ENCODE measurements around the gene ADPGK.
"Not testable (repeated sequence)": the region's sequence is repeated elsewhere in the genome, so short reads cannot be mapped to it uniquely, and the experiment has no call there.

The ADPGK gene

GRCh38 chr15:72783640-72784455 is at the start of gene ADPGK:
Gene ADPGK, minus strand, starts transcription at chr15:72783758. Its CDS starts 67 bp downstream, at chr15:72783691.
- Histone ChIP-seq H3K36me3 (ENCODE audit: control insufficient read depth in 2 of 2, insufficient read depth in 2 of 2, low read length in 2 of 2) (peaks cover 0 to under 1% of the 10 kb centered on the region in 2 donors), H3K4me1 (ENCODE audit: control insufficient read depth, insufficient read depth, low read length) (peaks cover 19% of the 10 kb centered on the region), H3K27me3 (ENCODE audit: control insufficient read depth in 1 of 2, insufficient read depth in 2 of 2, low read length in 2 of 2) (no peaks in the 10 kb centered on the region), H3K27ac (ENCODE audit: low read length) (peak within 1 kb of the TSS; percentile 99), H3K9me3 (ENCODE audit: control insufficient read depth in 2 of 2, low read length in 2 of 2) (no peaks in the 10 kb centered on the region), H3K9ac (ENCODE audit: low read length in 2 of 2) (peak within 1 kb of the TSS; percentile 82 to 99), H3K4me3 (ENCODE audit: low read length in 2 of 2) (peak within 1 kb of the TSS; percentile 75 to 95)

DNA sequence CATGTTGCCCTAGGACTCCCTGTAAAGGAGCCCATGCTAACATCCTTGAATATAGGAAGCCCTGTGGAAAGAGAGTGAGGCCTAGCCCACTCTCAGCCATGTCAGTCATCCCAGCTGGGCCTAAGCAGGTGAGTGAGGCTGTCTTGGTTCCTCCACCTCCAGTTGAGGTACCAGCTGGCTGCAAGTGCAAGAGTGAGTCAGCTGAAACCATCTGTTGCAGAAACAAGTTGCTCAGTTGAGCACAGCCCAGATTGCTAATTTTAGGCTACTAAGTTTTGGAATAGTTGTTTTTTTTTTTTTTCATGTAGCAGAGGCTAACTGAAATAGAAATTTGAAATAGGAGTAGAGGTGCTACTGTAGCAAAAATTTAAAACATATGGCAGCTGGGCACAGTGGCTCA is 43.7 kb upstream of the ADPGK start:
- no peak overlapping the region for H3K27ac ChIP-seq (ENCODE audit: low read length)
- H3K9ac ChIP-seq (ENCODE audit: low read length in 2 of 2): no peak overlapping the region
- H3K4me1 ChIP-seq (ENCODE audit: control insufficient read depth, insufficient read depth, low read length): no peaks in the 10 kb centered on the region
- H3K27me3 ChIP-seq (ENCODE audit: control insufficient read depth in 1 of 2, insufficient read depth in 2 of 2, low read length in 2 of 2): no peaks in the 10 kb centered on the region
- H3K9me3 ChIP-seq (ENCODE audit: control insufficient read depth in 2 of 2, low read length in 2 of 2): no peaks in the 10 kb centered on the region
- H3K36me3 ChIP-seq (ENCODE audit: control insufficient read depth in 2 of 2, insufficient read depth in 2 of 2, low read length in 2 of 2): no peaks in the 10 kb centered on the region
- no peak overlapping the region for H3K4me3 ChIP-seq (ENCODE audit: low read length in 2 of 2)

GRCh38 chr15:72826611-72827010 is 43.1 kb upstream of the ADPGK start:
- Histone ChIP-seq H3K27ac (ENCODE audit: low read length) (no peak overlapping the region), H3K9ac (ENCODE audit: low read length in 2 of 2) (no peak overlapping the region), H3K27me3 (ENCODE audit: control insufficient read depth in 1 of 2, insufficient read depth in 2 of 2, low read length in 2 of 2) (no peaks in the 10 kb centered on the region), H3K9me3 (ENCODE audit: control insufficient read depth in 2 of 2, low read length in 2 of 2) (no peaks in the 10 kb centered on the region), H3K4me3 (ENCODE audit: low read length in 2 of 2) (no peak overlapping the region), H3K36me3 (ENCODE audit: control insufficient read depth in 2 of 2, insufficient read depth in 2 of 2, low read length in 2 of 2) (no peaks in the 10 kb centered on the region), H3K4me1 (ENCODE audit: control insufficient read depth, insufficient read depth, low read length) (no peaks in the 10 kb centered on the region)

GRCh38 chr15:72825829-72826228 is 42.3 kb upstream of the ADPGK start:
- no peaks in the 10 kb centered on the region for H3K9me3 ChIP-seq (ENCODE audit: control insufficient read depth in 2 of 2, low read length in 2 of 2)
- H3K36me3 ChIP-seq (ENCODE audit: control insufficient read depth in 2 of 2, insufficient read depth in 2 of 2, low read length in 2 of 2): no peaks in the 10 kb centered on the region
- no peak overlapping the region for H3K27ac ChIP-seq (ENCODE audit: low read length)
- H3K9ac ChIP-seq (ENCODE audit: low read length in 2 of 2): no peak overlapping the region
- no peak overlapping the region for H3K4me3 ChIP-seq (ENCODE audit: low read length in 2 of 2)
- no peaks in the 10 kb centered on the region for H3K4me1 ChIP-seq (ENCODE audit: control insufficient read depth, insufficient read depth, low read length)
- no peaks in the 10 kb centered on the region for H3K27me3 ChIP-seq (ENCODE audit: control insufficient read depth in 1 of 2, insufficient read depth in 2 of 2, low read length in 2 of 2)

DNA sequence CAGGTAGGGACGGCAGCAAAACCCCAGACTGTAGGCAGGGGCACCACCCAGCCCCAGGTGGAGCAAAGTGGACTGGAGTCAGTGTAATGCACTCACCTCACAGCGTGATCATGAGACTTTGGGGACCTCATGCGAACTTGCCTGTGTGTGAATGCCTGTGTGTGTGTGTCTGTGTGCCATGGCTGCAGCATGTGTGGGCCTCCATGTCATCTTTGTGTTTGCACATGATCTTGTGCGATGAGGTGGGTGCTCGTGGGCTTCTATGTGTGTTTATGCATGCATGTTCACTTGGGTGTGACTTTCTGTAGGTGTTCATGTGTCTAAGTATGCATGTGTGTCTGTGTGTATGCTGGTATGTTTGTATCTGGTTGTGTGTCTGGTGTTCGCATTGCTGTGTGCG is 41.2 kb upstream of the ADPGK start:
- Histone ChIP-seq H3K27me3 (ENCODE audit: control insufficient read depth in 1 of 2, insufficient read depth in 2 of 2, low read length in 2 of 2) (no peaks in the 10 kb centered on the region), H3K9me3 (ENCODE audit: control insufficient read depth in 2 of 2, low read length in 2 of 2) (no peaks in the 10 kb centered on the region), H3K4me1 (ENCODE audit: control insufficient read depth, insufficient read depth, low read length) (no peaks in the 10 kb centered on the region), H3K27ac (ENCODE audit: low read length) (no peak overlapping the region), H3K36me3 (ENCODE audit: control insufficient read depth in 2 of 2, insufficient read depth in 2 of 2, low read length in 2 of 2) (no peaks in the 10 kb centered on the region), H3K4me3 (ENCODE audit: low read length in 2 of 2) (no peak overlapping the region), H3K9ac (ENCODE audit: low read length in 2 of 2) (no peak overlapping the region)

DNA sequence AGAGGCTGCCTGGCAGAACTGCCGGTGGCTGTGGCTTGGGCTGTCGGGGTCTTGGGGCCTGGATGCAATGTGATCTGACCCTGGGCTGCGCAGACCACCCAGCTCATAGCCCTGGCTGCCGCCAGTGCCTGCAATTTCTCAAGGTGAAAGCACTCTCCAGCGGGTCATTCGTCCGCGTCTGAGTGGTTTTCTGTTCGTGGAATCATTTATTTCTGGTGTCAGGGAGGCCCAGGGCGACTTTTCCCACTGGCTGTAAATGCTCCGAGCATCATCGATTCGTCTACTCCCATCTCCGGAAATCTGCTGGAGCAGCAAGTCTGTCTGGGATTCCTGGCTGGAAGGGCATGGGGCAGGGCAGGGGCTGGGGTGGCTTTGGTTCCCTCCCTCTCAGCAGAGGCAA is 40.6 kb upstream of the ADPGK start:
- H3K27me3 ChIP-seq (ENCODE audit: control insufficient read depth in 1 of 2, insufficient read depth in 2 of 2, low read length in 2 of 2): no peaks in the 10 kb centered on the region
- H3K9ac ChIP-seq (ENCODE audit: low read length in 2 of 2): no peak overlapping the region
- no peak overlapping the region for H3K27ac ChIP-seq (ENCODE audit: low read length)
- no peak overlapping the region for H3K4me3 ChIP-seq (ENCODE audit: low read length in 2 of 2)
- no peaks in the 10 kb centered on the region for H3K4me1 ChIP-seq (ENCODE audit: control insufficient read depth, insufficient read depth, low read length)
- H3K9me3 ChIP-seq (ENCODE audit: control insufficient read depth in 2 of 2, low read length in 2 of 2): no peaks in the 10 kb centered on the region
- H3K36me3 ChIP-seq (ENCODE audit: control insufficient read depth in 2 of 2, insufficient read depth in 2 of 2, low read length in 2 of 2): no peaks in the 10 kb centered on the region

- Histone ChIP-seq H3K36me3 (ENCODE audit: control insufficient read depth in 2 of 2, insufficient read depth in 2 of 2, low read length in 2 of 2) (no peaks in the 10 kb centered on the region), H3K4me1 (ENCODE audit: control insufficient read depth, insufficient read depth, low read length) (no peaks in the 10 kb centered on the region), H3K27me3 (ENCODE audit: control insufficient read depth in 1 of 2, insufficient read depth in 2 of 2, low read length in 2 of 2) (no peaks in the 10 kb centered on the region), H3K27ac (ENCODE audit: low read length) (no peak overlapping the region), H3K9ac (ENCODE audit: low read length in 2 of 2) (no peak overlapping the region), H3K4me3 (ENCODE audit: low read length in 2 of 2) (no peak overlapping the region), H3K9me3 (ENCODE audit: control insufficient read depth in 2 of 2, low read length in 2 of 2) (no peaks in the 10 kb centered on the region)
Measured at GRCh38 chr15:72820278-72820677, 36.7 kb upstream of the ADPGK start.

GRCh38 chr15:72818632-72819031 is 35.1 kb upstream of the ADPGK start:
- Histone ChIP-seq H3K9me3 (ENCODE audit: control insufficient read depth in 2 of 2, low read length in 2 of 2) (no peaks in the 10 kb centered on the region), H3K9ac (ENCODE audit: low read length in 2 of 2) (no peak overlapping the region), H3K36me3 (ENCODE audit: control insufficient read depth in 2 of 2, insufficient read depth in 2 of 2, low read length in 2 of 2) (no peaks in the 10 kb centered on the region), H3K4me3 (ENCODE audit: low read length in 2 of 2) (no peak overlapping the region), H3K27ac (ENCODE audit: low read length) (no peak overlapping the region), H3K27me3 (ENCODE audit: control insufficient read depth in 1 of 2, insufficient read depth in 2 of 2, low read length in 2 of 2) (no peaks in the 10 kb centered on the region), H3K4me1 (ENCODE audit: control insufficient read depth, insufficient read depth, low read length) (no peaks in the 10 kb centered on the region)

DNA sequence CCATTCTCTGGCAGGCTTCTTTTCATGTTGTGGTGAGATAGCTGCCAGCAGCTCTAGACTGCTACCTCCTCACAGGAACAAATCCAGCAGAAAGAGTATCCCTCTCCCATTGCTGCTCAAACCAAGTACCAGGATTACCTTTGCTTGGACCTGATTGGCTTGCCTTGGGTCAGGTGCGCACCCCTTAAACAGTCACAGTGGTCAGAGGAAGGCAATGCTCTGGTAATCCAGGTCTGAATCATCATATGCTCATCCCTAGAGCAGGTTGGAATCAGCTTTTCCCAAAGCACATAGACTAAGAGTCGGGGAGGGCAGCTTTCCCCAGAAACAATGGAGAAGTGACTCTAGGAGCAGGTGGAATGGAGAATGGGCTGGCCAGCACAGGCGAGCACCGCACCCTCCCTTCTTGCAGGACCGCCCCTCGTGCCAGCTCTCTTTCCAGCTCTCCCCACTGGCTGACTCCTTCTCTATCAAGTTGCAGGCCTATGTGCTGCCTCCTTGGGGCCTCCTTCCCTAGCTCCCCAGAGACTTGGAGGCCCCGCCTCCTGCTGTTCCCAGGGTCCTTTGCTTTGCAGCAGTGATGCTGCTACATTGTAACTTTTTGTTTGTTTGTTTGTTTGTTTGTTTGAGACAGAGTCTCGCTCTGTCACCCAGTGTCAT is 29.9 kb upstream of the ADPGK start:
- Histone ChIP-seq H3K9me3 (ENCODE audit: control insufficient read depth in 2 of 2, low read length in 2 of 2) (no peaks in the 10 kb centered on the region), H3K9ac (ENCODE audit: low read length in 2 of 2) (no peak overlapping the region), H3K27me3 (ENCODE audit: control insufficient read depth in 1 of 2, insufficient read depth in 2 of 2, low read length in 2 of 2) (no peaks in the 10 kb centered on the region), H3K27ac (ENCODE audit: low read length) (no peak overlapping the region), H3K4me1 (ENCODE audit: control insufficient read depth, insufficient read depth, low read length) (no peaks in the 10 kb centered on the region), H3K4me3 (ENCODE audit: low read length in 2 of 2) (no peak overlapping the region), H3K36me3 (ENCODE audit: control insufficient read depth in 2 of 2, insufficient read depth in 2 of 2, low read length in 2 of 2) (no peaks in the 10 kb centered on the region)

- Histone ChIP-seq H3K9ac (ENCODE audit: low read length in 2 of 2) (no peak overlapping the region), H3K4me3 (ENCODE audit: low read length in 2 of 2) (no peak overlapping the region), H3K4me1 (ENCODE audit: control insufficient read depth, insufficient read depth, low read length) (no peaks in the 10 kb centered on the region), H3K27me3 (ENCODE audit: control insufficient read depth in 1 of 2, insufficient read depth in 2 of 2, low read length in 2 of 2) (peaks cover 0 to 2% of the 10 kb centered on the region in 2 donors), H3K27ac (ENCODE audit: low read length) (no peak overlapping the region), H3K36me3 (ENCODE audit: control insufficient read depth in 2 of 2, insufficient read depth in 2 of 2, low read length in 2 of 2) (no peaks in the 10 kb centered on the region), H3K9me3 (ENCODE audit: control insufficient read depth in 2 of 2, low read length in 2 of 2) (no peaks in the 10 kb centered on the region)
Measured at GRCh38 chr15:72809329-72809728, 25.8 kb upstream of the ADPGK start.

- H3K27ac ChIP-seq (ENCODE audit: low read length); H3K4me3 ChIP-seq (ENCODE audit: low read length in 2 of 2): not testable (repeated sequence)
Measured at GRCh38 chr15:72807346-72807745, 23.8 kb upstream of the ADPGK start.

More at GRCh38 chr15:72807346-72807745, 23.8 kb upstream of the ADPGK start:
- not testable (repeated sequence) for H3K9me3 ChIP-seq (ENCODE audit: control insufficient read depth in 2 of 2, low read length in 2 of 2); H3K36me3 ChIP-seq (ENCODE audit: control insufficient read depth in 2 of 2, insufficient read depth in 2 of 2, low read length in 2 of 2); H3K9ac ChIP-seq (ENCODE audit: low read length in 2 of 2); H3K4me1 ChIP-seq (ENCODE audit: control insufficient read depth, insufficient read depth, low read length); H3K27me3 ChIP-seq (ENCODE audit: control insufficient read depth in 1 of 2, insufficient read depth in 2 of 2, low read length in 2 of 2)

All from stomach smooth muscle (tissue), 2 donors.